ENCODE data around the gene TSNAXIP1. TPM values are rescaled to one million over a fixed set of nuclear protein-coding genes. Genes with fewer than 3 reads are reported as not detected.
A peak's percentile ranks its signal among the peaks of the same experiment; 100 is the strongest.

TSNAXIP1 gene
- total RNA-seq, 2 donors from 2014 or later, result 1.6 TPM; not detected in 1

GRCh38 chr16:67781565-67781921 lies 25.1 kb upstream of the TSNAXIP1 start:
- TF ChIP-seq CTCF (IDR thresholded peaks at IDR 0.05) (no peak), POLR2A (IDR thresholded peaks at IDR 0.05) (no peak)
- H3K9me3 ChIP-seq, result no peaks in the 10 kb centered on the region
- no peaks in the 10 kb centered on the region for H3K27me3 ChIP-seq
- H3K36me3 ChIP-seq (replicated peaks in 1 of 2; ENCODE audit: insufficient read depth in 1 of 2, low read depth in 2 of 2), result no peaks in the 10 kb centered on the region
- peaks cover 27% of the 10 kb centered on the region for H3K4me1 ChIP-seq
- WGBS, 2 donors, result 62 to 77% methylated on average over 5 of the region's 5 CpGs
- H3K27ac ChIP-seq, result peak overlapping the region in 1 of 4 donors; percentile 7
- DNase-seq (no peak), ATAC-seq (no peak)
- H3K4me3 ChIP-seq, result no peak overlapping the region
- intact Hi-C loops (cut with DNase I), result no loop called here

- Histone ChIP-seq H3K9me3 (no peaks in the 10 kb centered on the region), H3K36me3 (replicated peaks in 1 of 2; ENCODE audit: insufficient read depth in 1 of 2, low read depth in 2 of 2) (no peaks in the 10 kb centered on the region), H3K4me1 (peaks cover 27% of the 10 kb centered on the region), H3K27ac (no peak overlapping the region), H3K27me3 (no peaks in the 10 kb centered on the region), H3K4me3 (no peak overlapping the region)
- ATAC-seq, result no peak
- no peak for DNase-seq
- TF ChIP-seq CTCF (IDR thresholded peaks at IDR 0.05) (no peak), POLR2A (IDR thresholded peaks at IDR 0.05) (no peak)
- WGBS, 2 donors, result 83 to 84% methylated on average over 8 to 12 of the region's 12 CpGs
- intact Hi-C loops (cut with DNase I), result no loop called here
These were observed 23.9 kb upstream of the TSNAXIP1 start for GRCh38 chr16:67782567-67783352.

GRCh38 chr16:67783353-67783725 lies 23.4 kb upstream of the TSNAXIP1 start:
- TF ChIP-seq POLR2A (IDR thresholded peaks at IDR 0.05) (no peak), CTCF (IDR thresholded peaks at IDR 0.05) (no peak)
- Histone ChIP-seq H3K9me3 (no peaks in the 10 kb centered on the region), H3K36me3 (replicated peaks in 1 of 2; ENCODE audit: insufficient read depth in 1 of 2, low read depth in 2 of 2) (no peaks in the 10 kb centered on the region), H3K27ac (no peak overlapping the region), H3K27me3 (no peaks in the 10 kb centered on the region), H3K4me1 (peaks cover 27% of the 10 kb centered on the region), H3K4me3 (no peak overlapping the region)
- DNase-seq (no peak), ATAC-seq (no peak)
- intact Hi-C loops (cut with DNase I), result no loop called here

- TF ChIP-seq CTCF (IDR thresholded peaks at IDR 0.05), result no peak
- TF ChIP-seq POLR2A (IDR thresholded peaks at IDR 0.05), result no peak
- H3K9me3 ChIP-seq, result no peaks in the 10 kb centered on the region
- no peak for DNase-seq
- no peak overlapping the region for H3K27ac ChIP-seq
- intact Hi-C loops (cut with DNase I), result no loop called here
- 89 to 94% methylated on average over 5 of the region's 5 CpGs for WGBS, 2 donors
- H3K27me3 ChIP-seq, result no peaks in the 10 kb centered on the region
- H3K36me3 ChIP-seq (replicated peaks in 1 of 2; ENCODE audit: insufficient read depth in 1 of 2, low read depth in 2 of 2), result no peaks in the 10 kb centered on the region
- ATAC-seq, result no peak
- peaks cover 4% of the 10 kb centered on the region for H3K4me1 ChIP-seq
- H3K4me3 ChIP-seq, result no peak overlapping the region
These were observed 20.2 kb upstream of the TSNAXIP1 start for GRCh38 chr16:67786491-67786890.

GRCh38 chr16:67790071-67790470 lies 16.6 kb upstream of the TSNAXIP1 start:
- H3K27ac ChIP-seq, result no peak overlapping the region
- intact Hi-C loops (cut with DNase I), result no loop called here
- no peak for TF ChIP-seq POLR2A (IDR thresholded peaks at IDR 0.05)
- TF ChIP-seq CTCF (IDR thresholded peaks at IDR 0.05), result no peak
- H3K36me3 ChIP-seq (replicated peaks in 1 of 2; ENCODE audit: insufficient read depth in 1 of 2, low read depth in 2 of 2), result no peaks in the 10 kb centered on the region
- DNase-seq (no peak), ATAC-seq (no peak)
- no peak overlapping the region for H3K4me3 ChIP-seq
- H3K9me3 ChIP-seq, result no peaks in the 10 kb centered on the region
- no peaks in the 10 kb centered on the region for H3K27me3 ChIP-seq
- peaks cover 4% of the 10 kb centered on the region for H3K4me1 ChIP-seq
